IMR-90 (cell line): ENCODE data around the gene CDV3. TPM values are rescaled to one million over a fixed set of nuclear protein-coding genes. Genes with fewer than 3 reads are reported as not detected.

ENCODE experiments used
- ATAC-seq: fragments of 200-7000 bp; cut with Tn5 transposase; 2 replicates; pipeline ENCODE4 v1.9.1; 2020; ENCODE audit warnings: low read depth, mild to moderate bottlenecking, moderate library complexity
- BruUV-seq: library from RNA; stranded (reverse); fragments of 400-500 nt; replicated peaks from 2 replicates; lab custom pipeline; 2021; lab: Mats Ljungman, UMichigan
- CTCF ChIA-PET: fragments of 300-600 bp; formaldehyde crosslinking; extraction: SDS; loops from one replicate; lab custom pipeline; 2021; ENCODE audit warnings: antibody characterized with exemption; lab: Yijun Ruan, JAX
- POLR2A ChIA-PET: fragments of 300-600 bp; sonication (Branson Sonifier 250); formaldehyde crosslinking; loops from one replicate; lab custom pipeline; 2022; ENCODE audit warnings: antibody characterized with exemption; ENCODE audit not compliant: unreplicated experiment; lab: Charles Lee
- DNase-seq: peaks from one replicate; pipeline ENCODE4 v3.0.0; 2013
- H2AFZ ChIP-seq: replicated peaks from 2 replicates; pipeline ENCODE3; 2013; ENCODE audit warnings: low read length, mild to moderate bottlenecking; ENCODE audit not compliant: poor library complexity
- H2AK5ac ChIP-seq: 2 replicates; pipeline ENCODE4 v1.6.1; 2013; ENCODE audit warnings: low read depth, low read length, inconsistent platforms
- H2AK9ac ChIP-seq: replicated peaks from 2 replicates; pipeline ENCODE3; 2013; ENCODE audit warnings: mild to moderate bottlenecking, low read depth, low read length, moderate library complexity; ENCODE audit not compliant: poor library complexity
- H2BK120ac ChIP-seq: 2 replicates; pipeline ENCODE4 v1.6.1; 2013; ENCODE audit warnings: low read depth, low read length, inconsistent platforms
- H2BK15ac ChIP-seq: 3 replicates; pipeline ENCODE4 v1.6.1; 2013; ENCODE audit warnings: low read depth, low read length, inconsistent platforms
- H2BK20ac ChIP-seq: 2 replicates; pipeline ENCODE4 v1.6.1; 2013; ENCODE audit warnings: low read depth, mild to moderate bottlenecking, inconsistent platforms, low read length, moderate library complexity
- H2BK5ac ChIP-seq: 2 replicates; pipeline ENCODE4 v1.6.1; 2013; ENCODE audit warnings: mild to moderate bottlenecking, low read depth, low read length, inconsistent platforms; ENCODE audit not compliant: poor library complexity, severe bottlenecking
- H3K14ac ChIP-seq: replicated peaks from 2 replicates; pipeline ENCODE4 v1.6.1; 2013; ENCODE audit warnings: low read depth, low read length, inconsistent platforms
- H3K18ac ChIP-seq: 2 replicates; pipeline ENCODE4 v1.6.1; 2013; ENCODE audit warnings: low read depth, low read length, control low read depth
- H3K23ac ChIP-seq: 2 replicates; pipeline ENCODE4 v1.6.1; 2013; ENCODE audit warnings: low read depth, low read length, inconsistent platforms
- H3K27ac ChIP-seq: 2 replicates; pipeline ENCODE4 v1.5.1; 2013; ENCODE audit warnings: mild to moderate bottlenecking, control low read depth, low read length; ENCODE audit not compliant: insufficient read depth
- H3K27me3 ChIP-seq: 2 replicates; pipeline ENCODE4 v1.6.1; 2013; ENCODE audit warnings: low read length; ENCODE audit not compliant: control insufficient read depth, insufficient read depth
- H3K36me3 ChIP-seq: 2 replicates; pipeline ENCODE4 v1.6.1; 2013; ENCODE audit warnings: low read length, mixed read lengths; ENCODE audit not compliant: control insufficient read depth, insufficient read depth
- H3K4ac ChIP-seq: 2 replicates; pipeline ENCODE4 v1.6.1; 2013; ENCODE audit warnings: low read depth, low read length, inconsistent platforms
- H3K4me1 ChIP-seq: 2 replicates; pipeline ENCODE4 v1.6.1; 2013; ENCODE audit warnings: low read length, mixed read lengths; ENCODE audit not compliant: control insufficient read depth, insufficient read depth
- H3K4me2 ChIP-seq: 2 replicates; pipeline ENCODE4 v1.6.1; 2013; ENCODE audit warnings: low read depth, mild to moderate bottlenecking, control low read depth, low read length, moderate library complexity
- H3K4me3 ChIP-seq: 2 replicates; pipeline ENCODE4 v1.5.1; 2013; ENCODE audit warnings: low read depth, mild to moderate bottlenecking, control low read depth, low read length, moderate library complexity; ENCODE audit not compliant: insufficient read depth
- H3K56ac ChIP-seq: 2 replicates; pipeline ENCODE4 v1.6.1; 2013; ENCODE audit warnings: low read length, inconsistent platforms; ENCODE audit not compliant: insufficient read depth; ENCODE audit errors: extremely low read depth
- H3K79me1 ChIP-seq, 2 experiments: 2 replicates each; pipeline ENCODE4 v1.6.1; 2013; ENCODE audit warnings: low read length in 2 of 2, inconsistent platforms in 1 of 2, low read depth in 1 of 2
- H3K9ac ChIP-seq: 2 replicates; pipeline ENCODE4 v1.6.1; 2013; ENCODE audit warnings: low read depth, low read length, control low read depth
- H3K9me1 ChIP-seq: 2 replicates; pipeline ENCODE4 v1.6.1; 2013; ENCODE audit warnings: low read length, inconsistent platforms; ENCODE audit not compliant: insufficient read depth
- H3K9me3 ChIP-seq: 2 replicates; pipeline ENCODE4 v1.6.1; 2013; ENCODE audit warnings: low read length; ENCODE audit not compliant: control insufficient read depth, insufficient read depth
- H4K20me1 ChIP-seq: 2 replicates; pipeline ENCODE4 v1.6.1; 2013; ENCODE audit warnings: low read length, inconsistent platforms; ENCODE audit not compliant: insufficient read depth
- H4K5ac ChIP-seq: 2 replicates; pipeline ENCODE4 v1.6.1; 2013; ENCODE audit warnings: mild to moderate bottlenecking, low read depth, low read length, control low read depth
- H4K8ac ChIP-seq, 2 experiments: 2 replicates each; pipeline ENCODE4 v1.6.1; 2013; ENCODE audit warnings: low read depth in 2 of 2, low read length in 2 of 2, control low read depth in 1 of 2, inconsistent platforms in 1 of 2
- H4K91ac ChIP-seq: 2 replicates; pipeline ENCODE4 v1.6.1; 2013; ENCODE audit warnings: low read depth, low read length, inconsistent platforms; ENCODE audit not compliant: insufficient read depth
- CEBPB ChIP-seq: IDR thresholded peaks from 2 replicates; pipeline ENCODE4 v1.6.1; 2012; ENCODE audit warnings: low read depth, low read length, improper control_type of control experiment
- CHD1 ChIP-seq: IDR thresholded peaks from 2 replicates; pipeline ENCODE4 v1.6.1; 2012; ENCODE audit warnings: low read depth, low read length, improper control_type of control experiment
- CTCF ChIP-seq: conservative IDR thresholded peaks from 2 replicates; pipeline ENCODE4 v1.5.1; 2012; ENCODE audit warnings: mild to moderate bottlenecking, low read depth, low read length, improper control_type of control experiment
- ELK1 ChIP-seq: fragments of 150-350 bp; IDR thresholded peaks from 2 replicates; pipeline ENCODE4 v1.6.1; 2016; ENCODE audit warnings: low read depth, mild to moderate bottlenecking, low read length, moderate library complexity, borderline replicate concordance
- FOS ChIP-seq: fragments of 150-350 bp; IDR thresholded peaks from 2 replicates; pipeline ENCODE4 v1.6.1; 2016; ENCODE audit warnings: low read depth, low read length
- MXI1 ChIP-seq: IDR thresholded peaks from 2 replicates; pipeline ENCODE4 v1.6.1; 2012; ENCODE audit warnings: low read depth, mild to moderate bottlenecking, low read length, moderate library complexity, borderline replicate concordance
- NFE2L2 ChIP-seq: fragments of 150-350 bp; IDR thresholded peaks from 2 replicates; pipeline ENCODE4 v1.6.1; 2016; ENCODE audit warnings: low read depth, mild to moderate bottlenecking, low read length
- POLR2A ChIP-seq: IDR thresholded peaks from 2 replicates; pipeline ENCODE4 v1.6.1; 2012; ENCODE audit warnings: mild to moderate bottlenecking, low read depth, low read length
- RAD21 ChIP-seq: IDR thresholded peaks from 2 replicates; pipeline ENCODE4 v1.6.1; 2012; ENCODE audit warnings: low read length, improper control_type of control experiment
- SMC3 ChIP-seq: fragments of 150-350 bp; IDR thresholded peaks from 2 replicates; pipeline ENCODE4 v1.6.1; 2016; ENCODE audit warnings: low read depth, mild to moderate bottlenecking, antibody characterized with exemption, low read length, moderate library complexity
- USF2 ChIP-seq: fragments of 150-350 bp; IDR thresholded peaks from 2 replicates; pipeline ENCODE4 v1.6.1; 2017; ENCODE audit warnings: mild to moderate bottlenecking, antibody characterized with exemption, low read length, low read depth
- dilution Hi-C: fragments of 300-500 bp; cut with HindIII; formaldehyde crosslinking; loops from one replicate; pipeline ENCODE4 v1.14.3; 2018; ENCODE audit warnings: low sequenced_read_pairs; ENCODE audit not compliant: unreplicated experiment
- in situ Hi-C: fragments of 300-500 bp; cut with MboI; formaldehyde crosslinking; loops from 3 replicates; pipeline ENCODE4 v1.14.3; 2019; ENCODE audit warnings: low sequenced_read_pairs, inconsistent platforms, mixed read lengths
- intact Hi-C: fragments of 100-400 bp; cut with micrococcal nuclease; formaldehyde crosslinking; loops from 2 replicates; pipeline ENCODE4 v1.10.0; 2022
- polyA plus RNA-seq, 3 experiments: library from polyadenylated mRNA; depleted of rRNA; stranded (reverse); fragments of >200 nt; gene quantifications; 2 replicates each; pipeline ENCODE4 v1.2.3, GENCODE V29; 2012; ENCODE audit warnings: low replicate concordance in 1 of 3
- total RNA-seq: library from RNA; depleted of rRNA; stranded (reverse); fragments of >200 nt; gene quantifications from 2 replicates; pipeline ENCODE4 v1.2.3, GENCODE V29; 2012

Gene CDV3
- total and polyA plus RNA-seq, 2 of the 4 experiments (the other 2 are of a cell fraction) = 93.6 to 120 TPM

- in situ Hi-C loops (no loop called here), dilution Hi-C loops (no loop called here), intact Hi-C loops (no loop called here)
- no TSS peak for BruUV-seq
- DNase-seq (peak; percentile 56), ATAC-seq (peak; percentile 91)
- Histone ChIP-seq H3K56ac (no peak overlapping the region), H3K4me2 (peak overlapping the region; percentile 2; the same call in 1 of the 2 replicates), H4K5ac (no peak overlapping the region), H2BK120ac (no peak overlapping the region), H3K23ac (no peak overlapping the region), H4K8ac (no peak overlapping the region), H3K4me3 (no peak overlapping the region), H2BK15ac (no peak overlapping the region), H4K20me1 (no peaks in the 10 kb centered on the region), H3K9me1 (0 out of 2 replicates have a peak, but pooled peaks cover 2% of the 10 kb centered on the region), H2AK9ac (no peak overlapping the region), H3K14ac (no peak overlapping the region), H3K4ac (no peak overlapping the region), H2AK5ac (no peak overlapping the region), H3K27me3 (no peaks in the 10 kb centered on the region), H3K27ac (no peak overlapping the region), H3K36me3 (no peaks in the 10 kb centered on the region), H4K91ac (no peak overlapping the region), H2AFZ (no peak overlapping the region), H2BK20ac (no peak overlapping the region), H3K18ac (no peak overlapping the region), H3K4me1 (peaks cover 8% of the 10 kb centered on the region), H3K9me3 (peaks cover 2% of the 10 kb centered on the region; the same call in 1 of the 2 replicates), H3K9ac (no peak overlapping the region), H2BK5ac (no peak overlapping the region), H3K79me1 (no peaks in the 10 kb centered on the region)
- TF ChIP-seq CHD1 (no peak), USF2 (no peak), CTCF (no peak), SMC3 (no peak), POLR2A (no peak), NFE2L2 (no peak), CEBPB (no peak), FOS (no peak), ELK1 (no peak), MXI1 (no peak), RAD21 (no peak)
- ChIA-PET CTCF (no interaction called here), POLR2A (no interaction called here)
Observed at GRCh38 chr3:133525435-133525834, 48.1 kb upstream of the CDV3 start.
